GM12865 (cell line): ENCODE measurements around the gene TRAPPC2.

ENCODE experiments used
- DNase-seq: peaks from one replicate; pipeline ENCODE4 v3.0.0; 2010; ENCODE audit warnings: low read depth
- H3K4me3 ChIP-seq: 2 replicates; pipeline ENCODE4 v1.5.1; 2011; ENCODE audit warnings: mild to moderate bottlenecking, low read depth, low read length, control low read depth
- TF ChIP-seq, protein P1 (sequence below): IDR thresholded peaks from 2 replicates; pipeline ENCODE4 v1.5.1; 2011; ENCODE audit warnings: low read length, control low read depth, low read depth, inconsistent platforms; ENCODE audit not compliant: insufficient read depth; ENCODE audit errors: missing control alignments

TRAPPC2 gene

DNA sequence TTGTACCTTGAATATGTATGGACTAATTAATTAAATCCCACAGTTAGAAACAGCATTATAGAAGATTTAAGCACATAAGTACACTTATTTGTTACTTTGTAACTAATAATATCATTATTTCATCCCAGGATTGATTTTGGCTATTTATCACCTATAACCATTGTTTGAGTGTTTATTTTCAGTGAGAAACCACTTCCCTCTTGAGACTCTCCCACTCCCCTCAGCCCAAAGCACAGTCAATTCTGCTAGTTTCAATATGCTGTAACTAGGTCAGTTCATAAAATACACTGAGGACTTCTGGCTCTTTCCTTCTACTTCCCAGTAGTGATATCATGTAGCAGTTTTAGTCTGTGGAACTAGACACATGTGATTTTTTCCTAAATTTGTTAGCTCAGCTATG is 16.4 kb upstream of the TRAPPC2 start:
- no peak overlapping the region for H3K4me3 ChIP-seq
- DNase-seq = peak; percentile 66
- TF ChIP-seq, protein P1, sequence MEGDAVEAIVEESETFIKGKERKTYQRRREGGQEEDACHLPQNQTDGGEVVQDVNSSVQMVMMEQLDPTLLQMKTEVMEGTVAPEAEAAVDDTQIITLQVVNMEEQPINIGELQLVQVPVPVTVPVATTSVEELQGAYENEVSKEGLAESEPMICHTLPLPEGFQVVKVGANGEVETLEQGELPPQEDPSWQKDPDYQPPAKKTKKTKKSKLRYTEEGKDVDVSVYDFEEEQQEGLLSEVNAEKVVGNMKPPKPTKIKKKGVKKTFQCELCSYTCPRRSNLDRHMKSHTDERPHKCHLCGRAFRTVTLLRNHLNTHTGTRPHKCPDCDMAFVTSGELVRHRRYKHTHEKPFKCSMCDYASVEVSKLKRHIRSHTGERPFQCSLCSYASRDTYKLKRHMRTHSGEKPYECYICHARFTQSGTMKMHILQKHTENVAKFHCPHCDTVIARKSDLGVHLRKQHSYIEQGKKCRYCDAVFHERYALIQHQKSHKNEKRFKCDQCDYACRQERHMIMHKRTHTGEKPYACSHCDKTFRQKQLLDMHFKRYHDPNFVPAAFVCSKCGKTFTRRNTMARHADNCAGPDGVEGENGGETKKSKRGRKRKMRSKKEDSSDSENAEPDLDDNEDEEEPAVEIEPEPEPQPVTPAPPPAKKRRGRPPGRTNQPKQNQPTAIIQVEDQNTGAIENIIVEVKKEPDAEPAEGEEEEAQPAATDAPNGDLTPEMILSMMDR = no peak

- H3K4me3 ChIP-seq = no peak overlapping the region
- DNase-seq = peak; percentile 59
- TF ChIP-seq, protein P1 = peak; percentile 46
Measured at GRCh38 chrX:13750204-13750603, 15.8 kb upstream of the TRAPPC2 start.

- TF ChIP-seq, protein P1 = no peak
Measured at GRCh38 chrX:13748486-13748885, 14.1 kb upstream of the TRAPPC2 start.

DNA sequence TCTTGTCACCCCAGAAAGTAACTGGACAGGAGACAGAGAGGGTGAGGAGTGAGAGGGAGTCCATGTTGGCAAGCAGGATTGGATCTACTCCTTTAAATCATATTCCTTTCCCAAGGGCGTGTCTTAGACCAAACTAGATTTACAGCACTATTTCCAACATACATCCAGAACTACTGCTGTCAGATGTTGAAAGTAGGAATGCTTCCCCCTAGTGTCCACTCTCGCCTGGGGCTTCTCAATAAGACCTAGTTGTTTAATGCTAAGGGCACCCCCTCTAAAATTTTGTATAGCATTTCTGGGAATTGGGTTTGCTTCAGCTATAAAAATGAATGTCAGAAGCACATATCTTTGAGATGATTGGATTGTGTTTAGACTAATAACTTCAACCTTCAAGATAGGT is 13.4 kb upstream of the TRAPPC2 start:
- peak; percentile 51 for DNase-seq
- TF ChIP-seq, protein P1 = no peak
- no peak overlapping the region for H3K4me3 ChIP-seq

More at GRCh38 chrX:13748486-13748885, 14.1 kb upstream of the TRAPPC2 start:
- DNase-seq = no peak
- H3K4me3 ChIP-seq = no peak overlapping the region

DNA sequence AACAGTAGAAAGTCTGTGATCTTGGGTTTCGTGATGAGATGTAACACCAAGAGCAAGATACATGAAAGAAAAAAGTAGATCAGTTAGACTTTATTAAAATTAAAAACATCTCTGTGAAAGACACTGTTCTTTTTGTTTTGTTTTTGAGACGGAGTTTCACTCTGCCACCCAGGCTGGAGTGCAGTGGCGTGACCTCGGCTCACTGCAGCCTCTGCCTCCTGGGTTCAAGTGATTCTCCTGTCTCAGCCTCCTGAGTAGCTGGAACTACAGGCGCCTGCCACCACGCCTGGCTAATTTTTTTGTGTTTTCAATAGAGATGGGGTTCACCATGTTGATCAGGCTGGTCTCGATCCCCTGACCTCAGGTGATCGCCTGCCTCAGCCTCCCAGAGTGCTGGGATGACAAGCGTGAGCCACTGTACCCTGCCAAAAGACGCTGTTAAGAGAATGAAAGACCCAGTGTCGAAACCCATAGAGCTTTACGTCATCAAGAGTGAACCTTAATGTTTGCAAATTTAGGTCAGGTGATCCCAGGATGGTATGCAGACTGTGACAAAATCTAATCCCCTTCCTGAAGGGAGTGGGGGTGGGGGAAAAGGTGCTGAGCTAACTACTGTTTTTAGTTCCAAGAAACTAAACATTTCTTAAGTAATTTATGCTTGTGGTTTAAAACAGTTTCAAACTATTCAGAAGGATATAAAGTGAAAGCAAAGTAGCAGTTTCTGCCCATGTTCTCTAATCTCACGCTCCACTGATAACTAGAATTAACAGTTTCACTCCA is 8.2 kb upstream of the TRAPPC2 start:
- peak overlapping the region; percentile 15 for H3K4me3 ChIP-seq
- TF ChIP-seq, protein P1 = no peak
- DNase-seq = peak; percentile 88

- DNase-seq = no peak
- TF ChIP-seq, protein P1 = no peak
- no peak overlapping the region for H3K4me3 ChIP-seq
Measured at GRCh38 chrX:13741695-13742094, 7.3 kb upstream of the TRAPPC2 start.

GRCh38 chrX:13733506-13733905 is 914 bp downstream of the TRAPPC2 start:
- DNase-seq = no peak
- TF ChIP-seq, protein P1 = no peak
- peak overlapping the region; percentile 70 for H3K4me3 ChIP-seq
